ENCODE measurements around the gene HEMK1. TPM values are rescaled to one million over a fixed set of nuclear protein-coding genes. Genes with fewer than 3 reads are reported as not detected.

Gene HEMK1
- total RNA-seq, 2 experiments from 2014 or later = 19.3 to 27.4 TPM

DNA sequence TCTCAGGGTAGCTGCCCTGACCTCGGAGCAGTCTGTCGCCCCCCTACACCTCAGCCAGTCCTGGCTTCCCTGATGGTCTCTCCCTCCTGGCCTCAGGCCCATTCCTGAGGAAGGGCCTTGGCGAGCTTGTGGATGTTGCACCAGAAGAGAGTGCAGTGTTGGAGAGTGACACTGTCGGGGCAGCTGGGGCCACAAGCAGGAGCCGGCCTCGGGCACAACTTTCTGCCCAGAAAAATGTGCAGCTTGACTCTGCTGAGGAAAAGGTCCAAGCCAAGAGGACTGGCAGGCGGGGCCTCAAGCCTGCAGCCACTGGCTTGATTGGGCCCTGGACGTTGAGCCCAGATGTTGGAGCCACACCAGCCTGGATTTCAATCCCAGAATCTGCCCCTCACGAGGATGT lies 12.8 kb downstream of the HEMK1 start:
- TF ChIP-seq, protein P1, sequence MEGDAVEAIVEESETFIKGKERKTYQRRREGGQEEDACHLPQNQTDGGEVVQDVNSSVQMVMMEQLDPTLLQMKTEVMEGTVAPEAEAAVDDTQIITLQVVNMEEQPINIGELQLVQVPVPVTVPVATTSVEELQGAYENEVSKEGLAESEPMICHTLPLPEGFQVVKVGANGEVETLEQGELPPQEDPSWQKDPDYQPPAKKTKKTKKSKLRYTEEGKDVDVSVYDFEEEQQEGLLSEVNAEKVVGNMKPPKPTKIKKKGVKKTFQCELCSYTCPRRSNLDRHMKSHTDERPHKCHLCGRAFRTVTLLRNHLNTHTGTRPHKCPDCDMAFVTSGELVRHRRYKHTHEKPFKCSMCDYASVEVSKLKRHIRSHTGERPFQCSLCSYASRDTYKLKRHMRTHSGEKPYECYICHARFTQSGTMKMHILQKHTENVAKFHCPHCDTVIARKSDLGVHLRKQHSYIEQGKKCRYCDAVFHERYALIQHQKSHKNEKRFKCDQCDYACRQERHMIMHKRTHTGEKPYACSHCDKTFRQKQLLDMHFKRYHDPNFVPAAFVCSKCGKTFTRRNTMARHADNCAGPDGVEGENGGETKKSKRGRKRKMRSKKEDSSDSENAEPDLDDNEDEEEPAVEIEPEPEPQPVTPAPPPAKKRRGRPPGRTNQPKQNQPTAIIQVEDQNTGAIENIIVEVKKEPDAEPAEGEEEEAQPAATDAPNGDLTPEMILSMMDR (conservative IDR thresholded peaks at IDR 0.05; ENCODE audit: low read length) = no peak
- no peak for TF ChIP-seq EZH2phosphoT487 (IDR thresholded peaks at IDR 0.05; ENCODE audit: borderline replicate concordance, low read depth, low read length)
- Histone ChIP-seq H3K27ac (ENCODE audit: low read depth, low read length, poor library complexity, severe bottlenecking) (no peak overlapping the region), H4K20me1 (ENCODE audit: insufficient read depth, low read length) (no peaks in the 10 kb centered on the region), H3K4me3 (ENCODE audit: low read depth, low read length, poor library complexity, severe bottlenecking) (no peak overlapping the region), H3K9me3 (ENCODE audit: low read length) (no peaks in the 10 kb centered on the region), H3K9me2 (ENCODE audit: insufficient read depth, low read length) (no peaks in the 10 kb centered on the region), H3K4me2 (ENCODE audit: low read length) (no peak overlapping the region), H3K79me2 (ENCODE audit: insufficient read depth, low read depth, low read length) (no peaks in the 10 kb centered on the region), H3K36me3 (ENCODE audit: insufficient read depth, low read length) (no peaks in the 10 kb centered on the region), H2AFZ (ENCODE audit: low read length) (no peak overlapping the region), H3K4me1 (ENCODE audit: insufficient read depth, low read length, poor library complexity, severe bottlenecking) (no peaks in the 10 kb centered on the region)
- BruUV-seq (replicated peaks) = no TSS peak
- CTCF ChIA-PET (ENCODE audit: unreplicated experiment) = no interaction called here
- intact Hi-C loops (cut with micrococcal nuclease; ENCODE audit: unreplicated experiment) = no loop called here
- no peak for DNase-seq (ENCODE audit: low spot score)
- POLR2A ChIA-PET = no interaction called here

DNA sequence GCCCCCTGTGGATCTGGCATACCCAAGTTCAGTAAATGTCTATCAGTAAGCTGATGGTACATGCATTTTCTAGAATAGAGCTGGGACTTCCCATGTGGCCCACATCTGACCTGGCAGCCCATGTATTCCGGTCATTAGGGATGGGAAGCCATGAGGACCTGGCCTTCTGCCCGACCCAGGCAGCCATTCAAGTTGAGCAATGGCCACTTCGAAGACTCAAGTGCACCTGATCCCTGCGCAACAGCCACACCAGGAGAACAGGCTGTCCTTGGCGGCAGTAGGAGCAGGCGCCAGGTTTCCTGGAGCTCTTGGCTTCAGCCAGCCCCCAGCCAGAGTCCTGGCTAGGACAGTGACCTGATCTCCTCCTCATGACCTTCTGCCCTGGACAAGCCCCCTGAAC lies 14.6 kb downstream of the HEMK1 start:
- POLR2A ChIA-PET = no interaction called here
- intact Hi-C loops (cut with micrococcal nuclease; ENCODE audit: unreplicated experiment) = no loop called here

DNA sequence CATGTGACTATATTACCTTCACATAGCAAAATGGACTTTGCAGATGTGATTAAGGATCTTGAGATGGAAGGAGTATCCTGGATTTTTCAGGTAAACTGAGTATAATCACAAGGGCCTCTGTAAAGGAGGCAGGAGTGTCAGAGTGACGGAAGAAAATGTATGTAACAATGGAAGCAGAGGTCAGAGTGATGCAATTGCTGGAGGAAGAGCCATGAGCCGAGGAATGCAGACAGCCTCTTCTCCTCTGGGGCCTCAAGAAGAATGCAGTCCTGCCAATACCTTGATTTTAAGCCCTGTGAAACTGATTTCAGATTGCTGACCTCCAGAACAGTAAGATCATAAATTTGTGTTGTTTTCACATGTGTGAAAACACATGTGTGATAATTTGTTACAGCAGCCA lies 15.1 kb downstream of the HEMK1 start:
- Histone ChIP-seq H3K27ac (ENCODE audit: low read depth, low read length, poor library complexity, severe bottlenecking) (no peak overlapping the region), H2AFZ (ENCODE audit: low read length) (no peak overlapping the region), H3K79me2 (ENCODE audit: insufficient read depth, low read depth, low read length) (no peaks in the 10 kb centered on the region), H3K9me3 (ENCODE audit: low read length) (no peaks in the 10 kb centered on the region), H3K36me3 (ENCODE audit: insufficient read depth, low read length) (no peaks in the 10 kb centered on the region), H3K9me2 (ENCODE audit: insufficient read depth, low read length) (no peaks in the 10 kb centered on the region), H3K4me1 (ENCODE audit: insufficient read depth, low read length, poor library complexity, severe bottlenecking) (no peaks in the 10 kb centered on the region), H3K4me2 (ENCODE audit: low read length) (no peak overlapping the region), H3K4me3 (ENCODE audit: low read depth, low read length, poor library complexity, severe bottlenecking) (no peak overlapping the region), H4K20me1 (ENCODE audit: insufficient read depth, low read length) (no peaks in the 10 kb centered on the region)
- DNase-seq (ENCODE audit: low spot score) = no peak
- no peak for TF ChIP-seq EZH2phosphoT487 (IDR thresholded peaks at IDR 0.05; ENCODE audit: borderline replicate concordance, low read depth, low read length)
- TF ChIP-seq, protein P1 (conservative IDR thresholded peaks at IDR 0.05; ENCODE audit: low read length) = no peak
- ChIA-PET CTCF (ENCODE audit: unreplicated experiment) (no interaction called here), POLR2A (no interaction called here)
- intact Hi-C loops (cut with micrococcal nuclease; ENCODE audit: unreplicated experiment) = no loop called here
- TSS peak; percentile 38 for BruUV-seq (replicated peaks)

More for the DNA sequence above, 14.6 kb downstream of the HEMK1 start:
- H2AFZ ChIP-seq (ENCODE audit: low read length) = no peak overlapping the region
- H3K4me3 ChIP-seq (ENCODE audit: low read depth, low read length, poor library complexity, severe bottlenecking) = no peak overlapping the region
- no peaks in the 10 kb centered on the region for H4K20me1 ChIP-seq (ENCODE audit: insufficient read depth, low read length)
- H3K9me2 ChIP-seq (ENCODE audit: insufficient read depth, low read length) = no peaks in the 10 kb centered on the region
- H3K4me1 ChIP-seq (ENCODE audit: insufficient read depth, low read length, poor library complexity, severe bottlenecking) = no peaks in the 10 kb centered on the region
- DNase-seq (ENCODE audit: low spot score) = no peak
- H3K36me3 ChIP-seq (ENCODE audit: insufficient read depth, low read length) = no peaks in the 10 kb centered on the region
- BruUV-seq (replicated peaks) = no TSS peak
- no peak for TF ChIP-seq EZH2phosphoT487 (IDR thresholded peaks at IDR 0.05; ENCODE audit: borderline replicate concordance, low read depth, low read length)
- TF ChIP-seq, protein P1 (conservative IDR thresholded peaks at IDR 0.05; ENCODE audit: low read length) = no peak
- H3K79me2 ChIP-seq (ENCODE audit: insufficient read depth, low read depth, low read length) = no peaks in the 10 kb centered on the region
- H3K27ac ChIP-seq (ENCODE audit: low read depth, low read length, poor library complexity, severe bottlenecking) = no peak overlapping the region
- CTCF ChIA-PET (ENCODE audit: unreplicated experiment) = no interaction called here
- H3K9me3 ChIP-seq (ENCODE audit: low read length) = no peaks in the 10 kb centered on the region
- H3K4me2 ChIP-seq (ENCODE audit: low read length) = no peak overlapping the region
